ENCODE data around the gene ZNF646. TPM values are rescaled to one million over a fixed set of nuclear protein-coding genes. Genes with fewer than 3 reads are reported as not detected.
A peak's percentile ranks its signal among the peaks of the same experiment; 100 is the strongest.

The ZNF646 gene
- total RNA-seq, 1 experiment from 2014 or later, result 26.8 TPM

GRCh38 chr16:31064882-31065461 lies 9.2 kb upstream of the ZNF646 start:
- no peak for DNase-seq (ENCODE audit: low read depth, low spot score)
- intact Hi-C loops (cut with micrococcal nuclease; ENCODE audit: unreplicated experiment) (no loop called here), in situ Hi-C loops (cut with HindIII; ENCODE audit: low pct_unique_long_range_greater_than_20kb, low sequenced_read_pairs) (no loop called here)
- TF ChIP-seq REST (IDR thresholded peaks at IDR 0.05; ENCODE audit: insufficient read depth in 1 of 2, low read depth in 2 of 2, low read length in 1 of 2) (no peak), SIN3A (IDR thresholded peaks at IDR 0.05; ENCODE audit: borderline replicate concordance, insufficient read depth, low read depth, low read length) (no peak), TCF7L2 (IDR thresholded peaks at IDR 0.05; ENCODE audit: low read depth, low read length) (no peak), CTCF (IDR thresholded peaks at IDR 0.05) (no peak), POLR2AphosphoS5 (IDR thresholded peaks at IDR 0.05; ENCODE audit: low read depth, low read length) (no peak)
- no peak overlapping the region for H3K4me3 ChIP-seq (ENCODE audit: low read depth in 2 of 2, low read length in 2 of 2)
- 0 out of 2 replicates have a peak overlapping the region, but pooled peaks have one; percentile 23 for H3K27ac ChIP-seq (ENCODE audit: low read length)
- ChIA-PET POLR2A (interaction anchor here (0.6 to 0.7 kb wide), 2 partner anchors 8 to 67 kb away, joined by 4 to 7 read pairs; no protein-coding TSS in a partner anchor), CTCF (no interaction called here)
- no peaks in the 10 kb centered on the region for H3K4me1 ChIP-seq (ENCODE audit: control insufficient read depth, insufficient read depth, low read length)
- H3K9me3 ChIP-seq (ENCODE audit: control insufficient read depth, insufficient read depth, low read depth, low read length), result no peaks in the 10 kb centered on the region
- no peaks in the 10 kb centered on the region for H3K27me3 ChIP-seq (ENCODE audit: control insufficient read depth, insufficient read depth, low read length)
- peak; percentile 31; the same call in 1 of the 2 replicates for ATAC-seq
- no peaks in the 10 kb centered on the region for H3K36me3 ChIP-seq (ENCODE audit: control insufficient read depth, insufficient read depth, low read length)
- no TSS peak for BruUV-seq (replicated peaks)

- ChIA-PET POLR2A (interaction anchor here (0.6 kb wide), 1 partner anchor 10 kb away, joined by 4 read pairs; no protein-coding TSS in a partner anchor), CTCF (interaction anchor here (0.7 kb wide), 1 partner anchor 25 kb away, joined by 3 read pairs; no protein-coding TSS in a partner anchor)
- no peak for DNase-seq (ENCODE audit: low read depth, low spot score)
- no peak for ATAC-seq
- Histone ChIP-seq H3K9me3 (ENCODE audit: control insufficient read depth, insufficient read depth, low read depth, low read length) (no peaks in the 10 kb centered on the region), H3K27ac (ENCODE audit: low read length) (no peak overlapping the region), H3K36me3 (ENCODE audit: control insufficient read depth, insufficient read depth, low read length) (no peaks in the 10 kb centered on the region; the same call in 1 of the 2 replicates), H3K4me1 (ENCODE audit: control insufficient read depth, insufficient read depth, low read length) (peaks cover 6% of the 10 kb centered on the region; the same call in 1 of the 2 replicates), H3K27me3 (ENCODE audit: control insufficient read depth, insufficient read depth, low read length) (no peaks in the 10 kb centered on the region), H3K4me3 (ENCODE audit: low read depth in 2 of 2, low read length in 2 of 2) (no peak overlapping the region)
- no peak for TF ChIP-seq POLR2AphosphoS5 (IDR thresholded peaks at IDR 0.05; ENCODE audit: low read depth, low read length)
- no peak for TF ChIP-seq SIN3A (IDR thresholded peaks at IDR 0.05; ENCODE audit: borderline replicate concordance, insufficient read depth, low read depth, low read length)
- TF ChIP-seq REST (IDR thresholded peaks at IDR 0.05; ENCODE audit: insufficient read depth in 1 of 2, low read depth in 2 of 2, low read length in 1 of 2), result no peak
- BruUV-seq (replicated peaks), result no TSS peak
- intact Hi-C loops (cut with micrococcal nuclease; ENCODE audit: unreplicated experiment) (no loop called here), in situ Hi-C loops (cut with HindIII; ENCODE audit: low pct_unique_long_range_greater_than_20kb, low sequenced_read_pairs) (no loop called here)
Observed at GRCh38 chr16:31067342-31067741, 6.9 kb upstream of the ZNF646 start.

All from Panc1 (cell line).